NCI-H446 (cell line): ENCODE measurements around the gene PPARA.

Experiments used
- DNase-seq, 2 experiments: peaks; one replicate each; lab custom pipeline; 2025; lab: John Stamatoyannopoulos, UW

PPARA gene

DNA sequence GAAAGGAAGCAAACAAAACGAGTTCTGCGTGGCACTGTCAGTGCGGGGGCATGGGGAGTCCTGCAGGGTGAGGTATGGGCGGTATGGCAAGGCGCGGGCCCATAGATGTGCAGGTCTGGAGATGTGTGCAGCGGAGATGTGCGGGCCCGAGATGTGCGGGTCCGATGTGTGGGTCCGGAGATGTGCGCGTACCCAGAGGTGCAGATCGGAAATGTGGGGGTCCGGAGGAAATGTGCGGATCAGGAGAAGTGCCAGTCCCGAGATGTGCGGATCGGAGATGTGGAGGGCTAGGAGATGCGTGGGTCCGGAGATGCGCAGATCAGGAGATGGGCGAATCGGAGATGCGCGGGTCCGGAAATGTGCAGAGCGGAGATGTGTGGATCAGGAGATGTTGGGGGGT is 63.8 kb downstream of the PPARA start:
- DNase-seq, result no peak

DNA sequence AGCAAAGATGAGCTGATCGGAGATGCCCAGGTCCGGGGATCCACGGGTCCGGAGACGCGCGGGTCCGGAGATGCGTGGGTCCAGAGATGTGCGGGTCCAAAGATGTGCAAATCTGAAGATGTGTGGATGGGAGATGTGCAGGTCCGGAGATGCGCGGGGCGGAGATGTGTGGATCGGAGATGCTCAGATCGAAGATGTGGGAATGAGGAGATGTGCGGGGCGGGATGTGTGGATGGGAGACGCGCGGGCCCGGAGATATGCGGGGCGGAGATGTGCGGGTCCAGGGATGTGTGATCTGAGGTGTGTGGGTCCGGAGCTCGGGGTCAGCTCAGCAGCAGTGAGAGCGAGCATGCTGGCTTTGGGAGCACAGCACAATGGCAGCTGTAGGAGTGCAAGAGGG is 64.3 kb downstream of the PPARA start:
- no peak for DNase-seq

DNA sequence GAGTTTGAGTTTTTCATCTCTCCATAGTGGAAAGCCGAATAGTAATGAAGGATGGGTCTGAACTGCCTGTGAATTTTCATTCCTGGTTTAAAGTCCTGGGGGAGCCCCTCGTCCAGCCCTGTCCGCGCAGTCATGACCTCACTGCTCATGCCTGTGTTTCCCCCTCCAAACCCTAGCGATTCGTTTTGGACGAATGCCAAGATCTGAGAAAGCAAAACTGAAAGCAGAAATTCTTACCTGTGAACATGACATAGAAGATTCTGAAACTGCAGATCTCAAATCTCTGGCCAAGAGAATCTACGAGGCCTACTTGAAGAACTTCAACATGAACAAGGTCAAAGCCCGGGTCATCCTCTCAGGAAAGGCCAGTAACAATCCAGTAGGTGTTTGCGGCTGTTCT is 69.3 kb downstream of the PPARA start:
- DNase-seq, result no peak

DNA sequence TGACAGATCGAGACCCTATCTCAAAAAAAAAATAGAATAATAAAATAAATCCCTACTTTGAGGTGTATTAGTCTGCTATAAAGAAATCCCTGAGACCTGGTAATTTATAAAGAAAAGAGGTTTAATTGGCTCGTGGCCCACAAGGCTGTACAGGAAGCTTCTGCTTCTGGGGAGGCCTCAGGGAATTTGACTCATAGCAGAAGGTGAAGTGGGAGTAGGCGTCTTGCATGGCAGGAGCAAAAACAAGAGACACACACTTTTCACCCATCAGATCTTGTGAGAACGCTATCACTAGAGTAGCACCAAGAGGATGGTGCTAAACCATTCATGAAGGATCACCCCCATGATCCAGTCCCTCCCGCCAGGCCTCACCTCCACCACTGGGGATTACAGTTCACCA is 70.6 kb downstream of the PPARA start:
- no peak for DNase-seq

GRCh38 chr22:46224044-46224897 is 73.9 kb downstream of the PPARA start:
- no peak for DNase-seq

DNA sequence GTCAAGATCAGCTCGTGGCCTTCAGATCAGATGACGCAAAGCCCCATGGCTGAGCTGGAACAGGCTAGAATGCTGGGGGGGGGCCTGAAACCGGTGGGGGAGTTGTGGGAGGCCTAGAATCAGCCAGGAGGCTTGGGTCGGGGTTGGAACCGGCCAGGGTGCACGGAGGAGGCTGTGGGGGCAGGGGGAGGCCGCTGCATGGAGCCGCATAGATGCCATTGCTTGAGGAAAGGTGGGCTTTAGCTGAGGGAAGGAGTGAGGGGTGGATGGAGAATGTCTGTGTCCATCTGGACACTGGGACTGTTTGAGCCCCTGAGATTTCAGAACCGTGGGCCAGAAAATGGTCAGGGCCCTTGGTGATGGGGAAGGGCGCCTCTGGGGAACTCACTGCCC is 74.6 kb downstream of the PPARA start:
- no peak for DNase-seq

DNA sequence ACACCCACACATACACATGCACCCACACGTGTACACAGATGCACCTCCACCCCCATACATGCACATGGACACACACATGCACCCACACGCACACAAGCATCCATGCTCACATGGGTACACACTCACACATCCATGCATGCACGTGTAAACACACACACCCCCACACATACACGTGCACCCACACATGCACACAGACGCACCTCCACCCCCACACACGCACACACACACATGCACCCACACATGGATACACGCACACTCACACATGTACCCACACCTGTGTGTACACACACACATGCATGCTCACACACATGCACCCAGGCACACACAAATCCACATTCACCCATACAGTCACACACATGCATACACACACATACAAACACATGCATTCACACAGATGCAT is 75.3 kb downstream of the PPARA start:
- DNase-seq, result no peak

DNA sequence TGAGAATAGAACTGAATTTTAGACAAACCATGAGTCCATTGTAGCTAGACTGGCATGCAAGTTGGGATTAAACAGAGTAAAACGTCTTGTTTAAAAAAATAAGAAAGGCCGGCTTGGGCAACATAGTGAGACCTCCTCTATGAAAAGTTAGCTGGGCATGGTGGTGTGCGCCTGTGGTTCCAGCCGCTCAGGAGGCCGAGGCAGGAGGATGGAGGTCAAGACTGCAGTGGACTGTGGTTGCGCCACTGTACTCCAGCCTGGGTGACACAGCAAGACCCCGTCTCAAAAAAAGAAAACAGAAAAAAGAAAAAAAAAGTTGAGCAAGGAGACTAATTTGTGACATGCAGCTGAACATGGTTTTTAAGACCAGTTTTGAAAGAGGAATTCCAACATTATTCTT is 76.3 kb downstream of the PPARA start:
- DNase-seq, result no peak

GRCh38 chr22:46229701-46230100 is 79.4 kb downstream of the PPARA start:
- no peak for DNase-seq

DNA sequence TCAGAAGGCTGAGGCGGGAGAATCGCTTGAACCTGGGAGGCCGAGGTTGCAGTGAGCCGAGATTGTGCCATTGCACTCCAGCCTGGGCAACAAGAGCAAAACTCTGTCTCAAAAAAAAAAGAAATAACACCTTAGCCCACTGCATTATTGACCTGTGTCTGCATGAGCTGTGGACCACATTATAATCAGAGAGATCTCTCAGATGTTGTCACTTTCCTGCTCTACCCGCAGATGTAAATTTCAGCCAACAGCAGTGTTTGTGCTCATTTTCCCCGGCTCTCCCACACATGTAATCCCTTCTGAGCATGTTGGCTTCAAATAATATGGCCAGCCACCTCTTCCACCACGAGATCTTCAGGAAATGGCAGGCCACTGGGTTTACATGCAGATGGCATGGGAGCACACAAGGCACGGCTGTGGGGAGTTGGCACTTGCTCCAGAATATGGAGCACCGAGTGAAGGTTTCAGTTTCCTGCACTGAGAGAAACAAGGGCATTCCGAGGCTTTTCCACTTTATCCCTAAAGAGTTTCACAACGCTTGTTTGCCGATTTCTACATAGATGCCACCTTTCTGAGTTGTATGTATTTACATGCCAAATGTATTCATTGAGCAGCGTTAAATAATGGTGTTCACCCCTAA is 80.1 kb downstream of the PPARA start:
- DNase-seq, result no peak

DNA sequence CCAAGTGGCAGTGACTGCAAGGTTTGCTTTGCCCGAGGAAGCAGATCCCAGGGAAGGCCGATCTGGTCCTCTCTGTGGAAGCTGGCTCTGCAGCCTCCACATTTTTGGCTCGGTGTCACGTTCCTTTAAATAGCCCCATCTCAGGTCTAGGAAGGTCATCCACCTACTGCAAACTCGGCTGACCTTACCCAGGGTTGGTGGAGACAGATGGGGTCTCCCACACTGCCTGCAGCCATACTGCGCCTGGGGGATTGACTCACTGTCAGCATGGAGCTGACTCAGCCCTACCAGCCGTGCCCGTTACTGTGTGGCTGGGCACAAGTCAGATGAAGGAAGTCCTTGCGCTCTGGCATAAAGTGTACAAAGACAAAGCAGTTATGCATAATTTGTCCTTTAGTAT is 82.9 kb downstream of the PPARA start:
- peak in 1 of 2 experiments; percentile 48 for DNase-seq

DNA sequence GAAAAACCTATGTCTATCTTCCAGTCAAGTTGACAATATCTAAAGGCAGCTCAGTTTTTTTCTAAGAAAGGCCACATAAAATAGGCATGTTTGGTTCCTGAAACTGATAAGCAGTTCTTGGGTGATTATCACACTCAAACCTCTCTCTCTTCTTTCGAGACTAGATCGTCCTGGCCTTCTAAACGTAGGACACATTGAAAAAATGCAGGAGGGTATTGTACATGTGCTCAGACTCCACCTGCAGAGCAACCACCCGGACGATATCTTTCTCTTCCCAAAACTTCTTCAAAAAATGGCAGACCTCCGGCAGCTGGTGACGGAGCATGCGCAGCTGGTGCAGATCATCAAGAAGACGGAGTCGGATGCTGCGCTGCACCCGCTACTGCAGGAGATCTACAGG is 84.6 kb downstream of the PPARA start:
- no peak for DNase-seq

- no peak for DNase-seq
These were observed 87.3 kb downstream of the PPARA start for GRCh38 chr22:46237453-46238124.

GRCh38 chr22:46238541-46238940 is 88.2 kb downstream of the PPARA start:
- DNase-seq, result no peak

DNA sequence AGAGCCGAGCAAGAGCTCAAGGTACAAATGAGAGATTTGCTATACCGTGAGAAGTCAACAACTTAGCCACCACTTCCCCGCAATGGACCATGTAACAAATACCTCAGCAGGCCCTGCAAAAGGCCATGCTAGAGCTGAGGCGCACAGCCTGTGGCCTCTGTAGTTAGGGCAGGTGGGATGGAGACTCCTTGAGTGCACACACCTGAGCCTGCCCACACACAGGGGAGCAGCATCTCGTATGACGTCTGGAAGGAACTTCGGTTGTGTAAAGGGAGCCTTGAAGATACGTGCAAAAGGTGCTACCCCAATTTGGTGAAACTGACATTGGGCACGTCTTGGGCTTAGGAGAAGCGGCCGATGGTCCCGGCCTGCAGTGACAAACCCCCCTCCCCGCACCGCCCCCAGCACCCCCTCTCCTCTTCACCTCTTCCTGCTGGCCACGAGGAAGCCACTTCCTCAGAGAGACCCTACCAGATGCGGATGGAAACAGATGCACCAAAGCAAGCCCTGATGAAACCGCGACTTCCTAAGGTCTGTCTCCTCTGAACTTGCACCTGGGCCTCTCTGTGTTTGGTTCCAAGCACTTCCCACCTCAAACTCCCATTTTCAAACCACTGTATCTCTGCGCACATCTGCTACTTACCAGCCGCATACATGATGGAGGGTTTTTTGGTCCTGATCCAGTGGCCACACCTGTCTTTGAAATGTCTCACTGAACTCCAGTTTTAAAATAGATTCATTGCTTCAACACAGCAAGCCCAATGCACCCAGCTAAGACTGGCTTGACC is 89.1 kb downstream of the PPARA start:
- no peak for DNase-seq

GRCh38 chr22:46240073-46240472 is 89.7 kb downstream of the PPARA start:
- no peak for DNase-seq

DNA sequence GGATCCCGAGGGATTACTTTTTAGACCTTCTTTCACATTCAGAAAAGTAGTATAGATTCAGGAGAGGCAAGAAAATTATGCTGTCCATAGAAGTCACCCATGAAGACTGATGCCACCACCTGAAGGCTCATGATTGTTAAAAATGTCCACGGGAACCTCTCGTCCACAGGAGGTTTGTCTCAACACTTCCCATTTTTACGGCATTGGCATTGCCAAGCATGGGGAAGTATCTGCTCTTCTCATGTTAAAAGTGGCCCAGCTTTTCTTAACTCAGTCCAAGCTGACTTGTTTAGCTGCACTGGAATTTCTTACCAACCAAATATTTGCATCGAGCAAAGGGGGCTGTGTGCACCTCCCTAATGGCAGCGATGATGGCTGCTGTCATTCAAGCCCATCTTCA is 90.2 kb downstream of the PPARA start:
- DNase-seq, result no peak

GRCh38 chr22:46240907-46241306 is 90.6 kb downstream of the PPARA start:
- DNase-seq, result no peak

- DNase-seq, result no peak
These were observed 91.2 kb downstream of the PPARA start for GRCh38 chr22:46241396-46242007.

GRCh38 chr22:46242076-46242475 is 91.8 kb downstream of the PPARA start:
- DNase-seq, result no peak

- DNase-seq, result no peak
These were observed 94.4 kb downstream of the PPARA start for GRCh38 chr22:46244771-46245170.

GRCh38 chr22:46245511-46245910 is 95.2 kb downstream of the PPARA start:
- no peak for DNase-seq
